ENCODE measurements around the gene SDC3.
A peak's percentile ranks its signal among the peaks of the same experiment; 100 is the strongest.

The SDC3 gene

GRCh38 chr1:30890502-30891226 is 17.9 kb downstream of the SDC3 start:
- H3K27me3 ChIP-seq (ENCODE audit: control insufficient read depth in 1 of 2, insufficient read depth in 2 of 2, low read length in 2 of 2), result no peaks in the 10 kb centered on the region
- H3K4me1 ChIP-seq (ENCODE audit: control insufficient read depth in 1 of 2, insufficient read depth in 2 of 2, low read length in 2 of 2), result peaks cover 16 to 20% of the 10 kb centered on the region in 2 donors
- H3K27ac ChIP-seq (ENCODE audit: low read depth, low read length), result no peak overlapping the region
- no peak overlapping the region for H3K4me3 ChIP-seq (ENCODE audit: low read depth in 1 of 2, low read length in 2 of 2)
- no peak overlapping the region for H3K9ac ChIP-seq (ENCODE audit: low read depth in 1 of 2, low read length in 2 of 2)
- H3K9me3 ChIP-seq (ENCODE audit: control insufficient read depth in 1 of 2, low read length in 2 of 2), result no peaks in the 10 kb centered on the region
- H3K36me3 ChIP-seq (ENCODE audit: control insufficient read depth in 1 of 2, insufficient read depth in 2 of 2, low read length in 2 of 2), result no peaks in the 10 kb centered on the region

GRCh38 chr1:30889511-30889910 is 19.0 kb downstream of the SDC3 start:
- peaks cover 14 to 16% of the 10 kb centered on the region in 2 donors for H3K4me1 ChIP-seq (ENCODE audit: control insufficient read depth in 1 of 2, insufficient read depth in 2 of 2, low read length in 2 of 2)
- H3K4me3 ChIP-seq (ENCODE audit: low read depth in 1 of 2, low read length in 2 of 2), result no peak overlapping the region
- H3K9ac ChIP-seq (ENCODE audit: low read depth in 1 of 2, low read length in 2 of 2), result no peak overlapping the region
- no peaks in the 10 kb centered on the region for H3K27me3 ChIP-seq (ENCODE audit: control insufficient read depth in 1 of 2, insufficient read depth in 2 of 2, low read length in 2 of 2)
- H3K27ac ChIP-seq (ENCODE audit: low read depth, low read length), result no peak overlapping the region
- no peaks in the 10 kb centered on the region for H3K36me3 ChIP-seq (ENCODE audit: control insufficient read depth in 1 of 2, insufficient read depth in 2 of 2, low read length in 2 of 2)
- no peaks in the 10 kb centered on the region for H3K9me3 ChIP-seq (ENCODE audit: control insufficient read depth in 1 of 2, low read length in 2 of 2)

- Histone ChIP-seq H3K27ac (ENCODE audit: low read depth, low read length) (peak overlapping the region; percentile 33), H3K36me3 (ENCODE audit: control insufficient read depth in 1 of 2, insufficient read depth in 2 of 2, low read length in 2 of 2) (no peaks in the 10 kb centered on the region), H3K4me1 (ENCODE audit: control insufficient read depth in 1 of 2, insufficient read depth in 2 of 2, low read length in 2 of 2) (peaks cover 14 to 16% of the 10 kb centered on the region in 2 donors), H3K9me3 (ENCODE audit: control insufficient read depth in 1 of 2, low read length in 2 of 2) (no peaks in the 10 kb centered on the region), H3K4me3 (ENCODE audit: low read depth in 1 of 2, low read length in 2 of 2) (no peak overlapping the region), H3K27me3 (ENCODE audit: control insufficient read depth in 1 of 2, insufficient read depth in 2 of 2, low read length in 2 of 2) (no peaks in the 10 kb centered on the region), H3K9ac (ENCODE audit: low read depth in 1 of 2, low read length in 2 of 2) (no peak overlapping the region)
Observed at GRCh38 chr1:30888975-30889374, 19.6 kb downstream of the SDC3 start.

GRCh38 chr1:30888391-30888790 is 20.2 kb downstream of the SDC3 start:
- Histone ChIP-seq H3K9me3 (ENCODE audit: control insufficient read depth in 1 of 2, low read length in 2 of 2) (no peaks in the 10 kb centered on the region), H3K36me3 (ENCODE audit: control insufficient read depth in 1 of 2, insufficient read depth in 2 of 2, low read length in 2 of 2) (no peaks in the 10 kb centered on the region), H3K27me3 (ENCODE audit: control insufficient read depth in 1 of 2, insufficient read depth in 2 of 2, low read length in 2 of 2) (no peaks in the 10 kb centered on the region), H3K4me3 (ENCODE audit: low read depth in 1 of 2, low read length in 2 of 2) (no peak overlapping the region), H3K4me1 (ENCODE audit: control insufficient read depth in 1 of 2, insufficient read depth in 2 of 2, low read length in 2 of 2) (peaks cover 14 to 16% of the 10 kb centered on the region in 2 donors), H3K9ac (ENCODE audit: low read depth in 1 of 2, low read length in 2 of 2) (no peak overlapping the region), H3K27ac (ENCODE audit: low read depth, low read length) (peak overlapping the region; percentile 33)

GRCh38 chr1:30887485-30888315 is 20.9 kb downstream of the SDC3 start:
- H3K4me3 ChIP-seq (ENCODE audit: low read depth in 1 of 2, low read length in 2 of 2), result no peak overlapping the region
- no peaks in the 10 kb centered on the region for H3K36me3 ChIP-seq (ENCODE audit: control insufficient read depth in 1 of 2, insufficient read depth in 2 of 2, low read length in 2 of 2)
- H3K4me1 ChIP-seq (ENCODE audit: control insufficient read depth in 1 of 2, insufficient read depth in 2 of 2, low read length in 2 of 2), result peaks cover 14 to 16% of the 10 kb centered on the region in 2 donors
- no peak overlapping the region for H3K27ac ChIP-seq (ENCODE audit: low read depth, low read length)
- H3K9me3 ChIP-seq (ENCODE audit: control insufficient read depth in 1 of 2, low read length in 2 of 2), result no peaks in the 10 kb centered on the region
- no peaks in the 10 kb centered on the region for H3K27me3 ChIP-seq (ENCODE audit: control insufficient read depth in 1 of 2, insufficient read depth in 2 of 2, low read length in 2 of 2)
- H3K9ac ChIP-seq (ENCODE audit: low read depth in 1 of 2, low read length in 2 of 2), result no peak overlapping the region

GRCh38 chr1:30886710-30887428 is 21.7 kb downstream of the SDC3 start:
- no peaks in the 10 kb centered on the region for H3K27me3 ChIP-seq (ENCODE audit: control insufficient read depth in 1 of 2, insufficient read depth in 2 of 2, low read length in 2 of 2)
- no peak overlapping the region for H3K4me3 ChIP-seq (ENCODE audit: low read depth in 1 of 2, low read length in 2 of 2)
- H3K4me1 ChIP-seq (ENCODE audit: control insufficient read depth in 1 of 2, insufficient read depth in 2 of 2, low read length in 2 of 2), result peaks cover 14 to 16% of the 10 kb centered on the region in 2 donors
- H3K9ac ChIP-seq (ENCODE audit: low read depth in 1 of 2, low read length in 2 of 2), result no peak overlapping the region
- H3K27ac ChIP-seq (ENCODE audit: low read depth, low read length), result no peak overlapping the region
- no peaks in the 10 kb centered on the region for H3K9me3 ChIP-seq (ENCODE audit: control insufficient read depth in 1 of 2, low read length in 2 of 2)
- H3K36me3 ChIP-seq (ENCODE audit: control insufficient read depth in 1 of 2, insufficient read depth in 2 of 2, low read length in 2 of 2), result no peaks in the 10 kb centered on the region

- H3K9ac ChIP-seq (ENCODE audit: low read depth in 1 of 2, low read length in 2 of 2), result no peak overlapping the region
- H3K27me3 ChIP-seq (ENCODE audit: control insufficient read depth in 1 of 2, insufficient read depth in 2 of 2, low read length in 2 of 2), result no peaks in the 10 kb centered on the region
- no peaks in the 10 kb centered on the region for H3K36me3 ChIP-seq (ENCODE audit: control insufficient read depth in 1 of 2, insufficient read depth in 2 of 2, low read length in 2 of 2)
- peaks cover 14% of the 10 kb centered on the region in 2 donors for H3K4me1 ChIP-seq (ENCODE audit: control insufficient read depth in 1 of 2, insufficient read depth in 2 of 2, low read length in 2 of 2)
- no peak overlapping the region for H3K27ac ChIP-seq (ENCODE audit: low read depth, low read length)
- no peak overlapping the region for H3K4me3 ChIP-seq (ENCODE audit: low read depth in 1 of 2, low read length in 2 of 2)
- H3K9me3 ChIP-seq (ENCODE audit: control insufficient read depth in 1 of 2, low read length in 2 of 2), result no peaks in the 10 kb centered on the region
Observed at GRCh38 chr1:30885570-30886522, 22.7 kb downstream of the SDC3 start.

- Histone ChIP-seq H3K9ac (ENCODE audit: low read depth in 1 of 2, low read length in 2 of 2) (no peak overlapping the region), H3K4me3 (ENCODE audit: low read depth in 1 of 2, low read length in 2 of 2) (no peak overlapping the region), H3K36me3 (ENCODE audit: control insufficient read depth in 1 of 2, insufficient read depth in 2 of 2, low read length in 2 of 2) (no peaks in the 10 kb centered on the region), H3K27me3 (ENCODE audit: control insufficient read depth in 1 of 2, insufficient read depth in 2 of 2, low read length in 2 of 2) (no peaks in the 10 kb centered on the region), H3K4me1 (ENCODE audit: control insufficient read depth in 1 of 2, insufficient read depth in 2 of 2, low read length in 2 of 2) (peaks cover 11 to 14% of the 10 kb centered on the region in 2 donors), H3K9me3 (ENCODE audit: control insufficient read depth in 1 of 2, low read length in 2 of 2) (no peaks in the 10 kb centered on the region), H3K27ac (ENCODE audit: low read depth, low read length) (no peak overlapping the region)
Observed at GRCh38 chr1:30884723-30885122, 23.8 kb downstream of the SDC3 start.

GRCh38 chr1:30883389-30884172 is 25.0 kb downstream of the SDC3 start:
- no peak overlapping the region for H3K27ac ChIP-seq (ENCODE audit: low read depth, low read length)
- H3K9me3 ChIP-seq (ENCODE audit: control insufficient read depth in 1 of 2, low read length in 2 of 2), result no peaks in the 10 kb centered on the region
- H3K4me1 ChIP-seq (ENCODE audit: control insufficient read depth in 1 of 2, insufficient read depth in 2 of 2, low read length in 2 of 2), result peaks cover 5 to 10% of the 10 kb centered on the region in 2 donors
- H3K27me3 ChIP-seq (ENCODE audit: control insufficient read depth in 1 of 2, insufficient read depth in 2 of 2, low read length in 2 of 2), result no peaks in the 10 kb centered on the region
- no peak overlapping the region for H3K9ac ChIP-seq (ENCODE audit: low read depth in 1 of 2, low read length in 2 of 2)
- H3K4me3 ChIP-seq (ENCODE audit: low read depth in 1 of 2, low read length in 2 of 2), result no peak overlapping the region
- H3K36me3 ChIP-seq (ENCODE audit: control insufficient read depth in 1 of 2, insufficient read depth in 2 of 2, low read length in 2 of 2), result no peaks in the 10 kb centered on the region
